Peyer's patch (tissue), 4 donors: ENCODE measurements around the gene SEPTIN12. TPM values are rescaled to one million over a fixed set of nuclear protein-coding genes. Genes with fewer than 3 reads are reported as not detected.
"Not testable (repeated sequence)": the region's sequence is repeated elsewhere in the genome, so short reads cannot be mapped to it uniquely, and the experiment has no call there.

ENCODE experiments used
- DNase-seq, 3 donors: peaks; one replicate each; pipeline ENCODE4 v3.0.0-alpha.2; 2017 to 2019
- H3K27ac ChIP-seq, 4 donors: fragments of 200-600 bp; sonication (generic); one replicate each; pipeline ENCODE4 v1.5.1; 2016 to 2019
- H3K27me3 ChIP-seq, 2 donors: fragments of 200-600 bp; sonication (generic); one replicate each; pipeline ENCODE4 v1.5.1; 2019
- H3K36me3 ChIP-seq, 3 donors: fragments of 200-600 bp; sonication (generic); one replicate each; pipeline ENCODE4 v1.5.1; 2016 to 2019
- H3K4me1 ChIP-seq, 4 donors: fragments of 200-600 bp; sonication (generic); one replicate each; pipeline ENCODE4 v1.5.1; 2016 to 2019
- H3K4me3 ChIP-seq, 4 donors: fragments of 200-600 bp; sonication (generic); 1 replicate in 3 of 4; 2 replicates in 1 of 4; pipeline ENCODE4 v1.5.1; 2016 to 2019; ENCODE audit warnings: mild to moderate bottlenecking in 1 of 4
- H3K9me3 ChIP-seq, 4 donors: fragments of 200-600 bp; sonication (generic); one replicate each; pipeline ENCODE4 v1.5.1; 2016 to 2019; ENCODE audit warnings: mild to moderate bottlenecking in 1 of 4
- CTCF ChIP-seq, 6 experiments: fragments of 450-650 bp in 4 of 6; fragments of 200-600 bp in 2 of 6; sonication (generic) in 1 of 6; IDR thresholded peaks; one replicate each; pipeline ENCODE4 v1.5.1; 2017 to 2019; ENCODE audit warnings: antibody characterized with exemption in 6 of 6, mild to moderate bottlenecking in 3 of 6, moderate library complexity in 1 of 6
- POLR2A ChIP-seq, 2 donors: fragments of 450-650 bp; IDR thresholded peaks; one replicate each; pipeline ENCODE4 v1.5.1; 2017; ENCODE audit warnings: antibody characterized with exemption in 2 of 2, mild to moderate bottlenecking in 2 of 2, moderate library complexity in 2 of 2
- total RNA-seq, 4 donors: library from RNA; depleted of rRNA; stranded (reverse); fragments of >200 nt; gene quantifications; one replicate each; pipeline ENCODE4 v1.1.0, GENCODE V29; 2016

The SEPTIN12 gene
- total RNA-seq, 4 donors from 2014 or later, result not detected

GRCh38 chr16:4788489-4788889, 344 bp upstream of the SEPTIN12 start:
- no peak overlapping the region for H3K27ac ChIP-seq
- no peak for DNase-seq

GRCh38 chr16:4787068-4787467, 1.1 kb downstream of the SEPTIN12 start:
- H3K36me3 ChIP-seq, result no peaks in the 10 kb centered on the region

More at GRCh38 chr16:4788489-4788889, 344 bp upstream of the SEPTIN12 start:
- Histone ChIP-seq H3K4me3 (no peak overlapping the region), H3K36me3 (no peaks in the 10 kb centered on the region), H3K9me3 (no peaks in the 10 kb centered on the region), H3K4me1 (peaks cover 0 to 4% (median 0%) of the 10 kb centered on the region in 4 donors), H3K27me3 (no peaks in the 10 kb centered on the region)
- no peak for TF ChIP-seq POLR2A (IDR thresholded peaks at IDR 0.05)
- TF ChIP-seq CTCF (IDR thresholded peaks at IDR 0.05), result no peak

GRCh38 chr16:4785758-4786433, 2.2 kb downstream of the SEPTIN12 start:
- Histone ChIP-seq H3K36me3 (no peaks in the 10 kb centered on the region), H3K27ac (no peak overlapping the region), H3K4me3 (no peak overlapping the region), H3K4me1 (no peaks in the 10 kb centered on the region), H3K9me3 (no peaks in the 10 kb centered on the region), H3K27me3 (no peaks in the 10 kb centered on the region)
- DNase-seq, result no peak
- TF ChIP-seq CTCF (IDR thresholded peaks at IDR 0.05) (no peak), POLR2A (IDR thresholded peaks at IDR 0.05) (no peak)

More at GRCh38 chr16:4787068-4787467, 1.1 kb downstream of the SEPTIN12 start:
- TF ChIP-seq CTCF (IDR thresholded peaks at IDR 0.05) (no peak), POLR2A (IDR thresholded peaks at IDR 0.05) (no peak)
- Histone ChIP-seq H3K4me1 (no peaks in the 10 kb centered on the region), H3K9me3 (no peaks in the 10 kb centered on the region), H3K27me3 (no peaks in the 10 kb centered on the region), H3K4me3 (no peak overlapping the region), H3K27ac (no peak overlapping the region)
- no peak for DNase-seq

GRCh38 chr16:4784444-4784987, 3.6 kb downstream of the SEPTIN12 start:
- not testable (repeated sequence) for H3K27me3 ChIP-seq, H3K36me3 ChIP-seq, H3K27ac ChIP-seq, DNase-seq, H3K4me1 ChIP-seq, H3K9me3 ChIP-seq, H3K4me3 ChIP-seq

GRCh38 chr16:4783951-4784336, 4.2 kb downstream of the SEPTIN12 start:
- Histone ChIP-seq H3K4me1 (no peaks in the 10 kb centered on the region), H3K27me3 (no peaks in the 10 kb centered on the region), H3K9me3 (no peaks in the 10 kb centered on the region), H3K4me3 (no peak overlapping the region), H3K36me3 (no peaks in the 10 kb centered on the region), H3K27ac (no peak overlapping the region)
- TF ChIP-seq POLR2A (IDR thresholded peaks at IDR 0.05), result no peak
- TF ChIP-seq CTCF (IDR thresholded peaks at IDR 0.05), result no peak
- DNase-seq, result no peak

- TF ChIP-seq POLR2A (IDR thresholded peaks at IDR 0.05), result no peak
- TF ChIP-seq CTCF (IDR thresholded peaks at IDR 0.05), result no peak
Observed at GRCh38 chr16:4783251-4783950, 4.7 kb downstream of the SEPTIN12 start.

More at GRCh38 chr16:4783251-4783950, 4.7 kb downstream of the SEPTIN12 start:
- Histone ChIP-seq H3K27ac (no peak overlapping the region), H3K4me3 (no peak overlapping the region), H3K36me3 (no peaks in the 10 kb centered on the region), H3K9me3 (no peaks in the 10 kb centered on the region), H3K4me1 (no peaks in the 10 kb centered on the region), H3K27me3 (no peaks in the 10 kb centered on the region)
- DNase-seq, result no peak
